Activated T-cell treated with anti-CD3 and anti-CD28 coated beads, Interleukin-2, amount 50 U/mL, for 1 hour (primary cell): ENCODE results near the gene RUVBL2.

Experiments used
- DNase-seq: peaks from one replicate; pipeline ENCODE4 v3.0.0-alpha.2; 2020

RUVBL2 gene

DNA sequence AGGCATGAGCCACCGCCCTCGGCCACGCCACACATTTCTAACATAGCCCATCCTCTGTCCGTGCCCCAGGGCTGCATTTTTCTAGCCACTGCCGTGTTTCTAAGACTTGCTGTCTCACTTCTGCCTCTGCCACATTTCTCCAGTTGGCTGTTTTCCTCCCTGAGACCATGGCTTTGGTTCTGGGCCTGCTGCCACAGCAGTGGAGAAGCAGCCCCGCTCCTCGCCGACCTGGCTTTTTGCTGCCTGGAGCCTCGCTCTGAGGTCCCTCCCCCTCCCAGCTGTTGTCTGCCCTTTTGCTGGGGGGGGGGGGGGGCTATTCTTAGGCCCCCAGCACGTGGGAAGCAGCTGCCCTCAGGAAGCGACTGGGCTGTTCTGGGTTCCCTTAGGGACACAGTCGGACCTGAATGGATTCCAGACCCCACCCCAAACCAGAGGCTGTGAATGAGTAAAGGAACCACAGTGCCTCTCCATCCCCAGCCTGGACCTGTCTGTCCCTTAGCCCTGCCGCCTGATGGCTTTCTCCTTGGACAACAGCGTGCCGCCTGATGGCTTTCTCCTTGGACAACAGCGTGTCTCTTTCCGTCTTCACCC, 3.9 kb upstream of the RUVBL2 start:
- no peak for DNase-seq

- no peak for DNase-seq
These were observed 3.3 kb upstream of the RUVBL2 start for GRCh38 chr19:48990400-48990799.

- DNase-seq = no peak
These were observed 2.6 kb upstream of the RUVBL2 start for GRCh38 chr19:48991011-48991609.

DNA sequence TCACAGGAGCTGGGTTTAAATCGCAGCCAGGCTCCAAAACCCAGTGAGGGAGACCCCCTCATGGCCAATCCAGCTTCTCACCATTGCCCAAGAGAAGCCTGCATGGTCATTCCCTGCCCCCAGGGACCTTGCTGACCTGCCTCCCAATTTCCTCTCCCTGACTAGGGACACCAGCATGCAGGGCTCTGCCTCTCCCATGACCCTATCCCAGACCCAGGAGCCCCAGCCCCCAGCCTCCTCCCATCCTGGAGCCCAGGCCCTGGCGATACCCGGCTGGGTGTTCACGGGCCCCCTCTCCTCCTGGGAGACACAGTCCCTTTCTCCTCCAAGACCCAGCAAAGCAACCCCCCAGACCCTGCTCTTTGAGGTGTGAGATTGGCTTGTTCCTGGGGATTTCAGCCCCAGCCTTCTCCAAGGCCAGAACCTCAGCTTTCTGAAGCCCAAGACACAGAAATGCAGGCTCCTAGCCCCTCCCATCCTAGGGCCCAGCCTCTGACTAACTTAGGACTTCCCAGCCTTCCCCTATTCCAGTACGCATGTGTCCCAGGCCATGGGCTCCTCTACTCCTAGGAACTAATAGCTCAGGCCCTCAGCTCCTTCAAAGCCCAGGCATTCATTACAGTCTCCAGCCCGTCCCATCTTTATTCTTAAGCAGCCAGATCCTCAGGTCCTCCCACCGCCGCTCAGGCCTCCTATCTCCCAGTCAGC, 1.7 kb upstream of the RUVBL2 start:
- no peak for DNase-seq

DNA sequence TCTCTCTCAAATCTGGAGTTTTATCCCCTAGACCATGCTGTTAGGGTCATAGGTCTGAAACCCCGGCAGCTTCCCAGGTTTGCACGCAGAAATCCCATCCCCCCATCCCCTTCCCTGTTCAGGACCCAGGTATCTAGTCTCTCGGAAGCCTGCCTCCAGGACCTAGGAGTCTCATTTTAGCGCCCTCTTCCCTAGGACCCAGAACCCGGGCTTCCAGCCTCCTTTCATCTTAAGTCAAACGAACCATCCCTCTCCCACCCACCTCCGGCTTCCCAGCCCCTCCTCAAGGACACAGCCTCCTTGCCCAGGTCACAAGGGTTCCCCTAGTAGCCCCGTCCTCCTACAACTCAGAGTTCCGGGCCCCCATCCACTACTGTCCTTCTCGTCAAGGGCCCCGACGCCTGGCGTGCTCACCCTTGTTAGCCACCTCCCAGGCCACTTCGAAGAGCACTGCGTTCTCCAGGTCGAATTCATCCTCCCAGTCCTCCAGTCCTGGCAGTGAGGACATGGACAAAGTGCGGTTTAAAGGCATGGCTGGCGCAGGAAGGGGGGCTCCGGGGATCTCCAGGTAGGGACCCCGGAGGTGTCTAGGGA, 1.0 kb upstream of the RUVBL2 start:
- DNase-seq = no peak

DNA sequence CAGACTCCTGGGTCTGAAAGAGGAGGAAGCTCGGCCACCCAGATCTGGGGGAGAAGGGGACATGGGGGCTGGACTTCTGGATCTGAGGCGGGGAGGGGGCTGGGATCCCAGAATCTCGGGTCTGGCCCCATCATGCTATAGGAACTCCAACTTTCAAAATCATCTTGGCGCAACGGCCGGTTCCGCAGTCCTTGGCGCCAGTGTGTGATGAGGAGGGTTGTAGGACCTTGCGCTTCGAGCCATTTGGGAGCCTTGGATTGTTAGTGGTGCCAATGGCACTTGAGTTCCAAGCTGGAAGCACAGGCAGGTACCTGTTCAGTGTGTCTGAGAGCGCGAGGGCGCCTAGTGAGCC, 324 bp downstream of the RUVBL2 start:
- DNase-seq = no peak

DNA sequence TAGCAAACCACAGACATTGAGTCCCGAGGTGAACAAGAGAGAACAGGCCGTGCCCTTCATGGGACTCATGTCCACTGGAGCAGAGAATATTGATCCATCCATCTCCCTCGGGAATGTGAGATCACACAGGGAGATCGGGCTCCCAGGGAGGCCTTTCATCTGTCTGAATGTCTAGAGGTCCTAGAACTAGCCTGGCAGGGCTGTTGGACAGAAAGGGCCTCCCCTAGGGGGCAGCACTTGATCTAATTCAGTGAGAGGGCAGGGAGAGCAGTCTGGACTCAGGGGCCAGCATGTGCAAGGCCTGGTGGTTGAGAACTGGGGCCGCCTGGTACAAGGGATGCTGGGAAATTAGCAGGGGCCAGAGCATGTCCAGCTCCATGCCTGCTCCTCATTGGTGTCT, 4.3 kb downstream of the RUVBL2 start:
- DNase-seq = no peak

DNA sequence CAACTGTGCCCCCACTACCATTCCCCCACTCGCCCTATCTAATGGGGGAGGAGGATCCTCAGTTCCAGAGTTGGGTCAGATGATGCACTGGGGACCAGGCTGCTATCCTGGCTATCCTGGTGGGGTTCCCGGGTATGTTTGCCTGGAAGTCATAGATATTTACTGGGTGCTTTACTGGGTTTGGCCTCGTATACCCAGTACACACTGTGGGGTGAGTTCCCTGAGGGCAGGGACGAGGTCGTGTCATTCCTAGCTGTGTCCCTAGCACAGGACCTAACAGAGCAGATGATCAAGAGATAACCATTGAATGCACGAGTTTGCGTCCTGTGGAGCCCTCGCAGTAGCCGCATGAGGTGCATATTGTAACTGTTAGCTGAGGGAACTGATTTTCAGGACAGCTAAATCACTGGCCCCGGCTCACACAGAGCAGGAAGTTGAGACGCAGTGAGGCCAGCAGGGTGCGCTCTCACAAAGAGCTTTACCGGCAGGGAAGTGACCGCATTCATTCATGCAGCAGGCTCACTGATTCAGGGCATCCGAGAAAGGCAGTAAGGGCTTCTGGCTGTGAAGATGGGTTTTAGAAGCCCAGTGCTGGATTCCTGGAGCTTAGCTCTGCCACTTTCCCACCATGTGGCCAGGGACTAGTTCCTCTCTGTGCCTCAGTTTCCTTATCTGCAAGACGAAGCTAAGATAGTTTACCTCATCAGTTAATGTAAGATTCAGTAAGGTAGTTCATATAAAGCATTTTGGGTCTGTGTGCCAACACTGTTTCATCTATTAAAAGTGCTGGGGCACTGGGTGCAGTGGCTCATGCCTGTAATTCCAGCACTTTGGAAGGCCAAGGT, 6.0 kb downstream of the RUVBL2 start:
- peak; percentile 76 for DNase-seq

- no peak for DNase-seq
These were observed 10.4 kb downstream of the RUVBL2 start for GRCh38 chr19:49004133-49004532.

DNA sequence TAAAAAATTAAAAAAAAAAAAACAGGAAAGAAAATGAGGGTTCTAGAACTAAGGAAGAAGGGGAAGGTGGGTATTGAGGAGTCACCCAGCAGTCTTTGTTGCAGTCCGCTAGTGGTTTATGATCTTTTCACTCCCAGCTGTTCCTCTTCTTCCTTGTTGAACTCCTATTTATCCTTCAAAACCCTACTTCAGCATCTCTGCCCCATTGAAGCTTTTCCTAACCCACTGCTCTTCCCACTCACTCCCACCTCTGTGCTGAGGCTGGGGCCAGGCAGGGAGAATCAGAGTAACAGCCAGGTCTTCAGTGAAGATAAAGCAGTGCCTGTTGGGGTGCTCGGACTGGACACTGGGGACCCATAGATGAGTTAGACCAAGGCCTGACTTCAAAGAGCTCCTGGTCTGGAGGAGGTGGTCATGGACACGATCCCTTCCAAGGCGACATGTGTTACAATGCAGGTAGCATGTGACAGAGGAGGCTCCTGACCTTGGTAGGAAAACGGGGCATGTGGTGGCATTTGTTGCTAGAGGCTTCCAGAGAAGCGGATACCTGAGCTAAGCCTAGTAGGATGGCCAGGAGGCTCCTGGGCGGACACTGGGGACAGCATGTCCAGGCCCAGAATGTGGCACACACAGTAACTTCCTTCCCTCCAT, 11.4 kb downstream of the RUVBL2 start:
- DNase-seq = no peak

- no peak for DNase-seq
These were observed 13.2 kb downstream of the RUVBL2 start for GRCh38 chr19:49006905-49007304.

DNA sequence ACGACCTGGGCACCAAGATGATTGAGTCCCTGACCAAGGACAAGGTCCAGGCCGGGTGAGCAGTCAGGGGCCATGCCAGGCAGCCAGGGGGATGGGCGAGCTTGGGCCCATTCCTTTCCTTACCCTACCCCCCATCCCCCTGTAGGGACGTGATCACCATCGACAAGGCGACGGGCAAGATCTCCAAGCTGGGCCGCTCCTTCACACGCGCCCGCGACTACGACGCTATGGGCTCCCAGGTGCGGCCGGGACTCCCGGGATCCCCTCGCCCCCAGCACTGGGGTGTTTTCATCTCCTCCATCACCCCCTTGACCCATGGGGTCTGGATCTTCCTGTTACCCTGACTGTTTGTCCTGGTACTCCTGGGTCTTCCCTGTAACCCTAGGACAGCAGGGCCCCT, 16.1 kb downstream of the RUVBL2 start:
- no peak for DNase-seq

DNA sequence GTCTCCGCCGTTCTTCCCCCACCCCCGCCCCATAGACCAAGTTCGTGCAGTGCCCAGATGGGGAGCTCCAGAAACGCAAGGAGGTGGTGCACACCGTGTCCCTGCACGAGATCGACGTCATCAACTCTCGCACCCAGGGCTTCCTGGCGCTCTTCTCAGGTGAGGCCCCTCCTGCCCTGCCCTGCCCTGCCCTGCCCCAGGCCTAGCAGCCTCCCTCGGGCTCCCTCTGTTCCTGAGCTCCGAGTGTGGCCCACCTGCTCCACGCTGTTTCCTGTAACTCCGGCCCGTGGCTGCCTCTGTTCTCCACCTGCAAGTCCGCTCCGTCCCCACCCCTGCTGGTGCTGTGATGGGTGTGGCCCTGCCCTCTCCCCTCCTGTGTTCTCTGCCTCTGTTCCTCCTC, 16.8 kb downstream of the RUVBL2 start:
- DNase-seq = no peak

DNA sequence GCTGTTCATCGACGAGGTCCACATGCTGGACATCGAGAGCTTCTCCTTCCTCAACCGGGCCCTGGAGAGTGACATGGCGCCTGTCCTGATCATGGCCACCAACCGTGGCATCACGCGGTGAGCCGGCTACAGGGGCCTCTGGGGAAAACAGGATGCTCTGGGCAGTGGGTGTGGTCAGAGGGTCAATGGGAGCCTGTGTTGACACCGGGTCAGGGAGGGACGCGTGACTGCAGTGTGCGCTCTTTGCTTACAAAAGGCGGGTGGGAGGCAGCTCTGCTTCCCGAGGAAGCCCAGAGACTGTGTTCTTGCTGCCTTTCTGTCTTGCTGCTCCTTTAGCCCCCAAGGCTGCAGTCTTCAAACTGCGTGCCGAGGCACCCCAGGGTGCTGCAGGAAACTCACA, 17.5 kb downstream of the RUVBL2 start:
- no peak for DNase-seq

DNA sequence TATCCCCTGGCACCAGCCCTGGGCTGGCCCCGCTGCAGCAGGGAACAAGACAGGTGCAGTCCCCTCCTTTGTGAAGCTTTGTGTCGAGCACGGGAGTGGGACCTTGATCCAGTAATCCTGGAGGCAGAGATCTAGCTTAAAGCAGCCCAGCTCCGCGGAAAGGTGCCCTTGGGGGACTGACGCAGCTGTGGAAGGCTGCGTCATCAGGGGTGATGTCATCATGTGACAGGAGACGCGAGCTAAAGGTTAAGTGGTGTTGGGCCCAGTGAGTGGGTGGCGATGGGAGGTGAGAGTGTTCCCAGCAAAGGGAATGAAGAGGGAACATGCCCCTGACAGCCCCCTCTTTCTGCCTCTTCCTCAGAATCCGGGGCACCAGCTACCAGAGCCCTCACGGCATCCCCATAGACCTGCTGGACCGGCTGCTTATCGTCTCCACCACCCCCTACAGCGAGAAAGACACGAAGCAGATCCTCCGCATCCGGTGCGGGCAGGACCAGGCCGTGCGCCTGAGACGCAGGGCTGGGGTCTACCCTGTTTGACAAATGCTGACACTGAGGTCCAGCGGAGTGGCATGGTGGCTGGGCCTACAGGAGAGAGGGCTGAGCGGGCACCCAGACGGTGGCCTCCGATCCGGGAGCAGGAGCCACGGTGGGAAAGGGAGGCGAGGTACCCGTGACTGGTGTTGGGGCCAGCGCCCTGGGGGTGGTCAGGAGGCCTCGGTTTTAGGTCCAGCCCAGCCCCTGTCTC, 20.6 kb downstream of the RUVBL2 start:
- no peak for DNase-seq

DNA sequence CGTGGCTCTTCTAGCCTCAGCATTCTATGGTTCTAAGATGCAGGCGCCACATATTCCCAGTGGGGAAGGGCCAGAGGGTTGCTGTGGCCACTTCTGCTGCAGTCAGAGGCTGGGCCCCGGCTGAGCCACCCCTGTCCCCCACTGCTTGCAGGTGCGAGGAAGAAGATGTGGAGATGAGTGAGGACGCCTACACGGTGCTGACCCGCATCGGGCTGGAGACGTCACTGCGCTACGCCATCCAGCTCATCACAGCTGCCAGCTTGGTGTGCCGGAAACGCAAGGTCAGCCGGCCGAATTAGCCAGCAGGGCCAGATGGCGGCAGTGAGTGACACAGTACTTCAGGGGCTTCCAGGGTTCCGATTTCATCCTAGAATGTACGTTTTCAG, 21.2 kb downstream of the RUVBL2 start:
- DNase-seq = no peak

DNA sequence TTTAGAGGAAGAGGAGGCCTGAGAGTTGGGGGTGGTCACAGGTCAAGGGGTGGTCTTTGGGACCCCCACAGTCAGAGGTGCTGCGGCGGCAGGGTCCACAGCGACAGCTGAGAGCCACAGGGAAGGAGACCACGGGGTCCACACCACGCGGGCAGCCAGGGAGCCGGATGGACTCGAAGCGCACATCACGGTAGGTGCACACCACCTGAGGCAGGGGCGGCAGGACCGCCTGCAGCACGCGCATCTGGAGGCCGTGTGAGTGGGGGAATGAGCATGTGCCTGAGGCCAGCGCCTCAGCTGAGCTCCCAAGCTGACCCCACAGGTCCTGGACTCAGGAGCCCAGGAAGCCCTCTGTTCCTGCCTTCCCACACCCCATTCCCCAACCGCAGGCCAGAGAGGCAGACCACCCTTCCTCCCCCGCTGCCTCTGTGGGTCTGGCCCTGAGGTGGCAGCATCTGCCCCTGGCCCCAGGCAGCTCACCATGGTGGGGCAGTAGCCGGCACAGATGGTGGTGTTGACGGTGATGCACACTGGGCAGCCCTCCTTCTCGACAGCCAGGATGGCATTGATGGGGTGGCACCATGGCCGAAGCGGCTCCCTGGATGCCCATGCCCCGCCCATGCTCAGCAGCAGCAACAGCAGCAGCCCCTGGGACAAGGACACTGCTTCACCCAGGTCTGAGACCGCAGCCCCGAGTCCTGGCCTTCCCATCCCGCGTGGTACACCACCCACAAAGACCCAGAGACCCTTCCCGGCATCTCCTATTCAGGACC, 22.6 kb downstream of the RUVBL2 start:
- DNase-seq = no peak

- no peak for DNase-seq
These were observed 23.5 kb downstream of the RUVBL2 start, which contains the start of gene LHB for GRCh38 chr19:49017041-49017665. LHB (minus strand) TSS chr19:49017091; CDS start chr19:49017081, 10 bp downstream.

- DNase-seq = peak; percentile 81
These were observed 24.1 kb downstream of the RUVBL2 start for GRCh38 chr19:49017666-49018351.
